Gastroesophageal sphincter (tissue), 3 donors: ENCODE measurements around the gene WSCD2.

Experiments
- CTCF ChIP-seq, 4 experiments: fragments of 200-600 bp in 2 of 4; fragments of 450-650 bp in 2 of 4; sonication (generic) in 1 of 4; IDR thresholded peaks; one replicate each; pipeline ENCODE4 v1.5.1; 2017 to 2019; ENCODE audit warnings: antibody characterized with exemption in 4 of 4, mild to moderate bottlenecking in 2 of 4, moderate library complexity in 2 of 4
- EP300 ChIP-seq: sonication (generic); formaldehyde crosslinking; IDR thresholded peaks from one replicate; pipeline ENCODE4 v1.6.1; 2017; ENCODE audit warnings: antibody characterized with exemption, mild to moderate bottlenecking
- POLR2A ChIP-seq, 2 donors: fragments of 450-650 bp; IDR thresholded peaks; one replicate each; pipeline ENCODE4 v1.6.1; 2017; ENCODE audit warnings: antibody characterized with exemption in 2 of 2, mild to moderate bottlenecking in 2 of 2, moderate library complexity in 1 of 2
- POLR2AphosphoS5 ChIP-seq: sonication (generic); formaldehyde crosslinking; IDR thresholded peaks from one replicate; pipeline ENCODE4 v1.6.1; 2017; ENCODE audit warnings: antibody characterized with exemption

GRCh38 chr12:108204117-108204987 is 75.3 kb downstream of the WSCD2 start:
- TF ChIP-seq CTCF (IDR thresholded peaks at IDR 0.05) (no peak), EP300 (no peak), POLR2A (IDR thresholded peaks at IDR 0.05) (no peak), POLR2AphosphoS5 (no peak)
